ENCODE results near the gene ATG9A.

- TF ChIP-seq, protein P1, sequence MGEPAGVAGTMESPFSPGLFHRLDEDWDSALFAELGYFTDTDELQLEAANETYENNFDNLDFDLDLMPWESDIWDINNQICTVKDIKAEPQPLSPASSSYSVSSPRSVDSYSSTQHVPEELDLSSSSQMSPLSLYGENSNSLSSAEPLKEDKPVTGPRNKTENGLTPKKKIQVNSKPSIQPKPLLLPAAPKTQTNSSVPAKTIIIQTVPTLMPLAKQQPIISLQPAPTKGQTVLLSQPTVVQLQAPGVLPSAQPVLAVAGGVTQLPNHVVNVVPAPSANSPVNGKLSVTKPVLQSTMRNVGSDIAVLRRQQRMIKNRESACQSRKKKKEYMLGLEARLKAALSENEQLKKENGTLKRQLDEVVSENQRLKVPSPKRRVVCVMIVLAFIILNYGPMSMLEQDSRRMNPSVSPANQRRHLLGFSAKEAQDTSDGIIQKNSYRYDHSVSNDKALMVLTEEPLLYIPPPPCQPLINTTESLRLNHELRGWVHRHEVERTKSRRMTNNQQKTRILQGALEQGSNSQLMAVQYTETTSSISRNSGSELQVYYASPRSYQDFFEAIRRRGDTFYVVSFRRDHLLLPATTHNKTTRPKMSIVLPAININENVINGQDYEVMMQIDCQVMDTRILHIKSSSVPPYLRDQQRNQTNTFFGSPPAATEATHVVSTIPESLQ (CRISPR knock-in tag; IDR thresholded peaks at IDR 0.05), result no peak
- TF ChIP-seq CBFB (CRISPR knock-in tag; IDR thresholded peaks at IDR 0.05; ENCODE audit: low read depth), result no peak
- TF ChIP-seq NR2C2 (CRISPR knock-in tag; IDR thresholded peaks at IDR 0.05), result no peak
- TF ChIP-seq, protein P2, sequence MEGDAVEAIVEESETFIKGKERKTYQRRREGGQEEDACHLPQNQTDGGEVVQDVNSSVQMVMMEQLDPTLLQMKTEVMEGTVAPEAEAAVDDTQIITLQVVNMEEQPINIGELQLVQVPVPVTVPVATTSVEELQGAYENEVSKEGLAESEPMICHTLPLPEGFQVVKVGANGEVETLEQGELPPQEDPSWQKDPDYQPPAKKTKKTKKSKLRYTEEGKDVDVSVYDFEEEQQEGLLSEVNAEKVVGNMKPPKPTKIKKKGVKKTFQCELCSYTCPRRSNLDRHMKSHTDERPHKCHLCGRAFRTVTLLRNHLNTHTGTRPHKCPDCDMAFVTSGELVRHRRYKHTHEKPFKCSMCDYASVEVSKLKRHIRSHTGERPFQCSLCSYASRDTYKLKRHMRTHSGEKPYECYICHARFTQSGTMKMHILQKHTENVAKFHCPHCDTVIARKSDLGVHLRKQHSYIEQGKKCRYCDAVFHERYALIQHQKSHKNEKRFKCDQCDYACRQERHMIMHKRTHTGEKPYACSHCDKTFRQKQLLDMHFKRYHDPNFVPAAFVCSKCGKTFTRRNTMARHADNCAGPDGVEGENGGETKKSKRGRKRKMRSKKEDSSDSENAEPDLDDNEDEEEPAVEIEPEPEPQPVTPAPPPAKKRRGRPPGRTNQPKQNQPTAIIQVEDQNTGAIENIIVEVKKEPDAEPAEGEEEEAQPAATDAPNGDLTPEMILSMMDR (IDR thresholded peaks at IDR 0.05), result no peak
- TF ChIP-seq JUN (CRISPR knock-in tag; IDR thresholded peaks at IDR 0.05), result no peak
Measured at GRCh38 chr2:219269362-219270054, 40.1 kb upstream of the ATG9A start.
